ENCODE measurements around the gene ZNF91.
"Not testable (repeated sequence)": the region's sequence is repeated elsewhere in the genome, so short reads cannot be mapped to it uniquely, and the experiment has no call there.

The ZNF91 gene

DNA sequence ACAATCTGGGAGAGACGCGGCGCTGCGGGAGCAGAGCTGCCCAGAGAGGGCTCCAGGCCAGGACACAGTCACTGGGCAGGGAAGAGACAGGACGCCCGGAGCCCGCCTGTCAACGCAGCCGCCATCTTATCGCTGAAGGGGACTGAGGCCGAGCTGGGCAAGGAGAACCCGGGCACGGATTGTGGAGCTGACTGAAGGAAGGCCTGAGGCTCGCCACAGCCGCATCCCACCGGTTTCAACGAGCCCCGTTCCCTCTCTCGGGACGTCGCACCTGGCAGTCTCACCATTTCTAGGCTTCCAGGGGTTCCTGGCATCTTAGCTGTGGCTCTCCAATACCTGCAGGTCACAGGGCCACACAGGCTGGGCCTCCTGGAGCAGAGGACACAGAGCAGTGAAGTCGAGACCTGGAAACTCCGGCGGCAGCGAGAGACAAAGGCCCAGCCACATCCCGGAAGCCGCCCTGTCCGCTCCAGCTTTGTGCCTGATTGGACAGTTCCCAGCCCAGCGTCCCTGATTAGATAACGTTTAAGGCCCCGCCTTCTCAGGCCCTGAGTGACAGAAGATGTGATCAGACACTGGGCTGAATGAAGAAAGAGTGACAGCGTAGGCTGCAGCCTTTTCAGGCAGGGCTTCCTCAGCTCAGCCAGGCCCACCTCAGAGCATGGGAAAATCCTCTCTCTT, at the start of gene ZNF91:
Gene ZNF91 (minus strand): TSS at position 431 of the 681 bp plus-strand sequence. CDS start 117 bp downstream, at position 314.
- peak; percentile 54 to 97 (median 93) for DNase-seq

DNA sequence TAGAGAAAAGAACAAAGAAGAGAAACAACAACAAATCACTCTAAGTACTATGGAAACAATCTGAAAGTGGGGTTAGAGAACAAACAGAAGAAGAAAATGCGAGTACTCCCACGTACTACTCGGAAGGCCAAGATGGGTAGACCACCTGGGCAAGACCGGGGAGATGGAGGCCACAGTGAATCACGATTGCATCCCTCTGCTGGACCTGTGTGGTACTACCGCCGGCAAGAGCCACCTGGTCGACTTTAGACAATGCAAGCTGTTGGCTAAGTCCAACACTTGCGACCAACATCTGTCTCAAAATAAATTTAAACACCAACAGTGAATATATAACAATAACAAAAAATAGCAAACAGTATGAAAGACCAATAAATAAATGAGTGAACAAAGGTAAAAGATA, 45.5 kb upstream of the ZNF91 start:
- DNase-seq: no peak

DNA sequence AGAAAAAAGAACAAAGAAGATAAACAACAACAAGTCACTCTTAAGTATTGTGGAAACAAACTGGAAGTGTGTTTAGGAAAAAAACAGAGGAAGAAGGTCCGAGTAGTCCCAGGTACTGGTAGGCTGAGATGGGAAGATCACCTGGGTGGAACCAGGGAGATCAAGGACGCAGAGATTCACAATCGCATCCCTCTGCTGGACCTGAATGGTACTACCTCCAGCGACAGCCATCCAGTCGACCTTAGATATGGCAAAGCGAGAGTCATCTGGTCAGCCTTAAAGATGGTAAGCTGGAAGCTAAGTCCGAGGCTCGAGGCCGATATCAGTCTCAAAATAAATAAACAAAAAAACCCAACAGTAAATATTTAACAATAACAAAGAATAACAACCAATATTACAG, 44.9 kb upstream of the ZNF91 start:
- no peak for DNase-seq

DNA sequence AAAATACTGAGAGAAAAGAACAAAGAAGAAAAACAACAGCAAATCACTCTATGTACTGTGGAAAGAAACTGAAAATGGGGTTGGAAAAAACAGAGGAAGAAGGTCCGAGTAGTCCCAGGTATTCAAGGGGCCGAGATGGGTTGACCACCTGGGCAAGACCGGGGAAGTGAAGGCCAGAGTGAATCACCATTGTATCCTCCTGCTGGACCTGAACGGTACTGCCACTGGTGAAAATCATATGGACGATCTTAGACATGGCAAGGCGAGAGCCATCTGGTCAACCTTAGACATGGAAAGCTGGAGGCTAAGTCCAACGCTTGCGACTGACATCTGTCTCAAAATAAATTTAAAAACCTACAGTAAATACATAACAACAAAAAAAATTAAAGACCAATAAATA, 44.4 kb upstream of the ZNF91 start:
- DNase-seq: no peak

DNA sequence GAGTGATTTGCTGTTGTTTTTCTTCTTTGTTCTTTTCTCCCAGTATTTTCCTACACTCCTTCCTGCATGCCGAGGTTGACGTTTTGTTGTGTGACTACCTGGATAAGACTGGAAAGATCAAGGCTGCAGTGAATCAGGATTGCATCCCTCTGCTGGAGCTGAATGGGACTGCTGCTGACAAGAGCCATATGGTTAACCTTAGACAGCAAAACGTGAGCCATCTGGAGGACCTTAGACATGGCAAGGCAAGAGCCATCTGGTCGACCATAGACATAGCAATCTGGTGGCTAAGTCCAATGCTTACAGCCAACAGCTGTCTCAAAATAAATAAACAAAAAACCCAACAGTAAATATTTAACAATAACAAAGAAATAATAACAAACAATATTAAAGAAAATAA, 42.6 kb upstream of the ZNF91 start:
- DNase-seq: no peak

DNA sequence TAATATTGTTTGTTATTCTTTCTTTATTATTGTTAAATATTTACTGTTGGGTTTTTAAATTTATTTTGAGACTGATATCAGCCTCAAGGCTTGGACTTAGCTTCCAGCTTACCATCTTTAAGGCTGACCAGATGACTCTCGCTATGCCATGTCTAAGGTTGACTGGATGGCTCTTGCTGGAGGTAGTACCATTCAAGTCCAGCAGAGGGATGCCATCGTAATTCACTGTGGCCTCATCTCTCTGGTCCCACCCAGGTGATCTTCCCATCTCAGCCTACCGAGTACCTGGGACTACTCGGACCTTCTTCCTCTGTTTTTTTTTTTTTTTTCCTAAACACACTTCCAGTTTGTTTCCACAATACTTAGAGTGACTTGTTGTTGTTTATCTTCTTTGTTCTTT, 41.7 kb upstream of the ZNF91 start:
- DNase-seq: no peak

DNA sequence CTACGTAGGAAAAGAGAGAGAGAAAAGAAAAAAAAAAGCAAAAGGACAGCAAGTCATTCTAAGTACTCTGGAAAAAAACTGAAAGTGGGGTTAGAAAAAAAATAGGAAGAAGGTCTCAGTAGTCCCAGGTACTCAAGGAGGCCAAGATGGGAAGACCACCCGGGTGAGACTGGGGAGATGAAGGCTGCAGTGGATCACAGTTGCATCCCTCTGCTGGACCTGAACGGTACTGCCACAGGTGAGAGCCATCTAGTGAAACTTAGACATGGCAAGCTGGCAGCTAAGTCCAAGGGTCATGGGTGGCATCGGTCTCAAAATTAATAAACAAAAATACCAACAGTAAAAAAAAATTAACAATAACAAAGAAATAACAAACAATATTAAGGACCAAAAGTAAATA, 41.0 kb upstream of the ZNF91 start:
- DNase-seq: no peak

- DNase-seq: no peak
Observed at GRCh38 chr19:23420824-23421223, 25.6 kb upstream of the ZNF91 start.

- DNase-seq: not testable (repeated sequence)
Observed at GRCh38 chr19:23419261-23419660, 24.0 kb upstream of the ZNF91 start.

DNA sequence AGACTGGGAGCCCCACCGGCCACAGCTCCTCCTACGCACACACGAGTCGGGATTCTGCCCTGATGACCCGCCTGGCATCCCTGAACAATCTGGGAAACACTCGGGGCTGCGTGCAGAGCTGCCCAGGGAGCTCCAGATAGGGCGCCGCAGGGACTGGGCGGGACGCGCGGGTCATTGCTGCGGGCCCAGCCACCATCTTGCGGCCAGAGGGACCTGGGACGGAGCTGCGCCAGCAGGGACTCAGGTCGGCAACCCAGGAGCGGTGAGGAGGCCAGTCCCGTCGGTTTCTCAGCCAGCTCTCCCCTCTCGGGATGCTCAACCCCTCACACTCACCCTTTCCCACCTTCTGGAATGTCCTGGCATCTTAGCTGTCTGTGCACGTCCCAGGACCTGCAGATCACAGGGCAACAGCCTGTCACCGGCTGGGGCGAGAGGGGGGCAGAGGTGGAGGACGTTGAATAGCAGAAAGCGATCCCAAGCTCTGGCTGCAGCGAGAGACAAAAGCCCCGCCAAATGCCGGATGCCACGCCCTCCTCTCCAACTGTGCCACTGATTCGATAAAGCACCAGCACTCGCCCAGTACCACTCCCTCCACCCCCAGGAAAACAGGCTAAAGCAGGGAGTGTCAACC, 20.4 kb upstream of the ZNF91 start:
- DNase-seq: peak in 2 of 14 donors; percentile 0 to 34

DNA sequence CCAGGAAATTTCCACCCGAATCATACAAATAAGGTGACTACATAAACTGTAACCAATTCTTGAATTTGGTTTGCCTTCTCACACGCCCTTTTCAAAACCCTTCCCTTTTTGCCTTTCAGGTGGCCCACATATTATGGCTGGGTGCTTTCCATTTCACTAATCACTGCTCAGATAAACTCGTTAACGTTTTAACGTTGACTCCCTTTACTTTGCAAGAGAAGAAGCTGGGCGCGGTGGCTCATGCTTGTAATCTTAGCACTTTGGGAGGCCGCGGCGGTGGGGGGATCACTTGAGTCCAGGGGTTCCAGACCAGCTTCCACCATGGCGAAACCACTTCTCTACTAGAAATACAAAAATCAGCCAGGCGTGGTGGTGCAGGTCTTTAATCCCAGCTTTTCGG, 19.8 kb upstream of the ZNF91 start:
- no peak for DNase-seq

DNA sequence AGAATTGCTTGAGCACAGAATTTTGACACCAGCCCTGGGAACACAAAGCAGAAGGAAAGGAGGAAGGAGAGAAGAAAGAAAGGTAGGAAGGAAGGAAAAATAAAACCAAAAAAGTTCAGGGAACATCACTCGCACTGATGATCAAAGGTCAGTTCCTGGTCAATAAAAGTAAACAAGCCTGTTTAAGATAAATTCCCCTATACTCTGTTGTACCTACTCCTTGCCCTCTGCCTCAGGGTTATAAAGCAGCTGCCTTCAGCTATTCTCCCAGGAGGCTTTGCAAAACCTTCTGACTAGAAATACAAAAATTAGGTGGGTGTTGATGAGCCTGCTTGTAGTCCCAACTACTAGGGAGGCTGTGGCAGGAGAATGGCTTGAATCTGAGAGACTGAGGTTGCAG, 14.9 kb upstream of the ZNF91 start:
- DNase-seq: no peak

DNA sequence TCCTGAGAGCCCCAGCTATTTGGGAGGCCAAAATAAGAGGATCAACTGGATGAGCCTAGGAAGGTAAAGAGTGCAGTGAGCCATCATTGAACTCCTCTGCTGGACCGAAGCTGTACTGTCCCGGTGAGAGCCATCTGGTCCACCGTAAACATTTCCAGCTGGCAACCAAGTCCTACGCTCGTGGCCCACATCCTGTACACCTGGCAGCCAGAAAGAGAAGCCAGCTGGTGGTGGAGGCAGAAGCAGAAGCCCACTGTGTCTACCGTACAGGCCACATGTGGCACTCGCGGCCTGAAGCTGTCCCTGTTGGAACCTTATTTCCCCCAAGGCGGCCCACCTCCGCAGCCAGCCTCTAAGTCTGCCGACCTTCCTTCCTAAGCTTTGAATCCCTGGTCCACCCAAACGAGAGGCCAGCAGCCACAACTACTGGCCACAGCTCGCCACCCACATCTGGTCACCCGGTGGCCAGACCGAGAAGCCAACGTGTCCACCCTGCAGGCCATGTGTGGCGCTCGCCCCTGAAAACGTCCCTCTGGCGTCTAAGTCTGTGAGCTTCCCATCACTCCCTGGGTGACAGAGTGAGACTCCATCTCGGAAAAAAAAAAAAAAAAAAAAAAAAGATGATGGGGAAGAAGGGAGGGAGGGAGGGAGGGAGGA, 14.2 kb upstream of the ZNF91 start:
- peak in 2 of 14 donors; percentile 2 to 88 for DNase-seq

GRCh38 chr19:23407616-23408133, 12.4 kb upstream of the ZNF91 start:
- DNase-seq: no peak

DNA sequence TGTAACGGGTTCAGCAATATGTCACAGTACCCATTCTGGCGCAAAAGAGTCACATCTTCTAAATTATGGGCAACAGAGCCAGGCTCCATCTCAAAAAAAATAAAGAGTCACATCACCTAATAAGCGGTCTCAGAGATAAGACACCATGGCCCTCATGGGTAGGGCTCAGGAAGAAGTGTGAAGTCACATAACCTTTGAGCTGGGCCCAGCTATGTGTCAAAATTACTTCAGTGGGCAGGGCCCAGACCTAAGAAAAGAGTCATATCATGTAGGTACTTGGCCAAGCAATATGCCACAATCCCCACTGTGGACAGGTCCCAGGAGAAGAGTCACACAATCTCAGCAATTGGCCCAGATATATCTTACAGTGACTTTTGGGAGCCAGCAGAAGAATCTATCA, 11.4 kb upstream of the ZNF91 start:
- no peak for DNase-seq

- no peak for DNase-seq
Observed at GRCh38 chr19:23406091-23406490, 10.8 kb upstream of the ZNF91 start.

DNA sequence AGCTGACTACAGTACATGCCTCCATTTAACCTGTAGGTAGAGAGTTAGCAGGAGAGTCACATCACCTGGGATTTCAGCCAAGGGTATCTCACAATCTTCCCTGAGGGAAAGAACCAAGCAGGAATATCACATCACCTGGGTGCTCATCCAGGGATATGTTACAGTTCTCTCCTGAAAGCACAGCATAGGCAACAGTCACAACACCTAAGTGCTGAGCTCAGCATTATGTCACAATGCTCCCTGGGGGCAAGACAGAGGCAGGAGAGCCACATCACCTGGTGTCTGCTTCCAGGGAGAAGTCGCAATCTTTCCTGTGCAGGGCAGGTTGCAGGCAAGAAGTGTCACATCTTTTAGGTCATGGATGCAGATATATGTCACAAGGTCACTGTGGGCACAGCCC, 9.4 kb upstream of the ZNF91 start:
- no peak for DNase-seq

- no peak for DNase-seq
Observed at GRCh38 chr19:23403581-23404324, 8.5 kb upstream of the ZNF91 start.

DNA sequence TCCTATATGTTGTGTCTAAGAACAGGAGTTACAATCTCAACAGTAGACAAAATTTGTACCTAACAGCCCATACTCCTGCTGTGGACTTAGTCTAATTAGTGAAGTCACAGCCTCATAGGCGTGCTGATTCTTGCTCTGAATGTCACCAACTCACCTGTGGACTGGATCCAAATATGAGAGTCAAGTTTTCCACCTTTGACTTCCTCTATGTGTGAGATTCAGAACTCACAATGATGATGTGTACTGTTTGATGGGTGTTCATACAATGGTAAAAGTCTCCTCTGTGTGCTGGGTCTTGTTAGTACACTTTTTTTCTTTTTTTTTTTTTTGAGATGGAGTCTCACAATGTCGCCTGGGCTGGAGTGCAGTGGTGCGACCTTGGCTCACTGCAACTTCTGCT, 7.8 kb upstream of the ZNF91 start:
- no peak for DNase-seq

GRCh38 chr19:23402388-23402787, 7.1 kb upstream of the ZNF91 start:
- DNase-seq: no peak

GRCh38 chr19:23401086-23401610, 5.9 kb upstream of the ZNF91 start:
- DNase-seq: no peak

DNA sequence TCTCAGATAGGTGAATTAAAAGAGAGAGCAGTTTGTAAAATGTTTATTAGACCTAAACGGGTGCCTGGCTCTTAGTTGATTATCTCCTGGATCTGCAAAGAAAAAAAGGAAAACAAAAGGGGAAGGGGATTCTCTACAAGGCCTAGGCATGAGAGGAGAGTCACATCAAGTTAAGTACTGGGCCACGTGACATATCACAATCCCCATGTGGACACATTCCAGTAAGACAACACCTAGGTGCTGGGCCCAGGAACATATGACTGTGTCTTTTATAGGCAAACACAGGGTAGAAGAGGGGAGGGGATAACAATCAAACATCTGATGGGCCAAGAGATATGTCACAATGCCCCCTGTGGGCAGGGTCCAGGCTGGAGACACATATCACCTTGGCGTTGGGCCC, 4.2 kb upstream of the ZNF91 start:
- no peak for DNase-seq

GRCh38 chr19:23395722-23396117, 449 bp upstream of the ZNF91 start:
- peak in 2 of 14 donors; percentile 6 to 29 for DNase-seq
